SHP77 treated with DMSO at 0.1 percent for 48 hours (cell line): Measurements from ENCODE around the gene YY2.
A peak's percentile ranks its signal among the peaks of the same experiment; 100 is the strongest.
"Not testable (repeated sequence)": the region's sequence is repeated elsewhere in the genome, so short reads cannot be mapped to it uniquely, and the experiment has no call there.

Experiments
- DNase-seq: peaks from one replicate; lab custom pipeline; 2025; lab: John Stamatoyannopoulos, UW

YY2 gene

DNA sequence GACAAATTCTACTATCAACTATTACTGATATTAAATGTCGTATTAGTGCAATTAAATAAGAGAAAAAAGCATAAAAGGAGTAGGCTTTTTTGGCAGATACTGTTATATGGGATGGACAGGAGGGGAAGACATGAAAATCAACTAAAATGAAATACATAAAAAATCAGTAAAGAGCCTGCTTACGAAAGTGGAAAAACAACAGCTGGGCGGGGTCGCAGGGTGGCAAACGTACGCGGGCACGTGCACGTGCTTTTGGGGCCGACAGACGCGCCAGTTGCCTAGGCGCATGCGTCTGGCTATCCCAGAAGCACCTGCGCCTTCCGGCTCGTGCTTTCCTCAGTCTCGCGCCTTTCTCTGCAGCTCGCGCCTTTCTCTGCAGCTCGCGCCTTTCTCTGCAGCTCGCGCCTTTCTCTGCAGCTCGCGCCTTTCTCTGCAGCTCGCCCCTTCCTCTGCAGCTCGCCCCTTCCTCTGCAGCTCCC, at the start of gene YY2:
TSS of gene YY2 (plus strand) at position 51 of the 479 bp plus-strand sequence. CDS start 498 bp downstream, outside the sequence.
- no peak for DNase-seq

DNA sequence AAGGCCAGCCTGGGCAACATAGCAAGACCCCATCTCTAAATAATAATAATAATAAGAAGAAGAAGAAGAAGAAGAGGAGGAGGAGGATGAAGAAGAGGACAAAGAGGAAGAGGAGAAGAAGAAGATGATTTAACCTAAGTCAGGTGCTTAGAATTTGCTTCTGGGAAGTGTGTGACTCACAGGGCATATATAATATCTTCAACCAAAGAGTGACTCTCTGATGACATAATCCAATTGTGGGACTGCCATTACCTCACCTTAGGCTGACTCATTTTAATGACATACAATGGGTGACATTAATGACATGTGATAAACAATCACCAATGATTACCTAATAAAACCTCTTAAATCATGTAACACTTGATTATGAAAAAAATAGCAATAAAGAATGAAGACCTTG, 49.1 kb upstream of the YY2 start:
- no peak for DNase-seq

DNA sequence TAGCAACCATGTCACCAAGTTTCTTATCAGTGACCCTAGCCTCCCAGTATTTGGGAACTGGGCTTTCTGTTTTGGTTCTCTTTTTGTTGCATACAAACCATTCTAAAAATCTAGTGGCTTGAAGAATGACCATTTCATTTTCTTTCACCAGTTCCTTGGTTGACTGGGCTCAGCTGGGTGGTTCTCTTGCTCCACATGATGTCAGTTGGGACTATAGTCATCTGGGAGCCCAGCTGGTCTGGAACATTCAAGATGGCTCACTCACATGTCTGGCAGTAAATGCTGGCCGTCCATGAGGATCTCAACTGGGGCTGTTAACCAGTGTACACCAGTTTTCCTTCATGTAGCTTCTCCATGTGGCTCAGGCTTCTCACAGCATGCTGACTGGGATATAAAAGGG, 44.0 kb upstream of the YY2 start:
- DNase-seq, result no peak

DNA sequence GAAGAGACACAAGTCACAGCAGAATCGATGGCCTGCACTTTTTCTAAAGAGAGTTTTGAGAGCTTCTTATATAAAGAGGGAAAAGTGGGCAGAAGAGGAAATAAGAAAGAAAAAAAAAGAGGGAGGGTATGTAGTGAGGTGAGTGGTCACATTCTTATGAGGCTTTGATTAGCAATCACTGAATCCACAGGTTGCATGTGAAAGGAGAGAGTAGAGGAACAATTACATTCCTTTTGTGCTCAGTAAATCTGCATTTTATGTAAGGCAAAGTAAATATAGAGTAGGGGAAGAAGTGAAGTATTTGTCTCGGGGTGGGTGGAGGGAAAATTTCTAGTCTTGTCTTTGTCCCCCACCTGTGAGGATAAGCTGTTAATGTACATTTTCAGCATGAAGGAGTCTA, 43.2 kb upstream of the YY2 start:
- DNase-seq, result no peak

DNA sequence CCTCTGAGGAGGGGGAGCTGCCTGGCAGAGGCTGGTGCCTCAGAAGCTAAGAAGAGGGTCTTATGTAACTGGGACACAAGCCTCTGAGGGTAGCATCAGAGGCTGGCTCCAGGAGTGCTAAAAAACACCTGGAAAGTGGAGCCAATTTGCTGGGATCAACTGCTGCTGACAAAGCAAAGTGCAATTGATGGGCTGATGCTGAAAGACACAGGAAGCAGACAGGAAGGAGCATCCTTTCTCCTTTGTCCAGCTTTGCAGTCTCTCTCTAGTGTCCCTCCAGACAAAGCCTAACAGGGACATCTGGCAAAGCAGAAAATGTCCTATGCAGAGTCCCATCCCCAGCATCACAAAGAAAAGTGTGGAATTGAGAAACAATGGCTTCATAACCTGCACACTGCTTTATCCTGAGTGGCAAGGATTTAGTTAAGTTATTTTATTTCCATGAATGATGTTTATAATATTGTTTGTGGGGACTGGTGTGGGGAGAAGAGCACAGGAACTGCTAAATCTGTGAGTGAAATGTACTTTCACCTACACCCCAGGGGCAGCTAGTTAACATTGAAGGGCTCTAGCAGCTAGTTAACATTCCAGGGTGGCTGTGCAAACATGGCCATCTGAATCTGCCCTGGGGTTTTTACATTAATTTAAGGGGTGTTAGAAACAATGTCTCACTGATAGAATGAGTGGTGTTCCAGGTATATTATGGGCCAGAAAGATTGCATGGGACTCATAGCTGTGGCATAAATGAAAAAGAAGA, 42.0 kb upstream of the YY2 start:
- no peak for DNase-seq

DNA sequence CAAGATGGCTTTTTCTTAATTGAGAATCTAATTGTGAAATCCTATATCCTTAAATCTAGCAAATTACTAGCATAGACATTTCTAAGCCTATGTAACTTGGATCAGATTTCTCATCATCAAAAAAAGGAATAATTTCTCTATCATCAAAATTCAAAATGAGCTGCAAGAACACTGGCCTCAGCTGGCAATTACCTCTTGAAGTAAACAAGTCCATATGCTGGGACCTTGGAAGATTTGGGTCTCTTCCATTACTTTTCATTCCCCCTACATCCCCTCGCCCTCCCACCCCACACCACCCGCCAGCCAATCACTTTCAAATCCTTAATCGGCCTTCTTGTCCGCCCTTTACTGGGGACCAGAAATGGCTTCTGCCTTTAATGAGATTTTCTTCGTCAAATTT, 39.7 kb upstream of the YY2 start:
- DNase-seq, result no peak

DNA sequence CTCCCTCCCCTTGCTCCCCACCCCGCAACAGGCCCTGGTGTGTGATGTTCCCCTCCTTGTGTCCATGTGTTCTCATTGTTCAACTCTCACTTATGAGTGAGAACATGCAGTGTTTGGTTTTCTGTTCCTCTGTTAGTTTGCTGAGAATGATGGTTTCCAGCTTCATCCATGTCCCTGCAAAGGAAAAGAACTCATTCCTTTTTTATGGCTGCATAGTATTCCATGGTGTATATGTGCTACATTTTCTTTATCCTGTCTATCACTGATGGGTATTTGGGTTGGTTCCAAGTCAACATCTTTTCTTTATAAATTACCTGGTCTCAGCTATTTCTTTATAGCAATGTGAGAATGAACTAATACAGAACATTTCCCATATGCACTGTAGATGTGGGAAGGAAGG, 35.6 kb upstream of the YY2 start:
- not testable (repeated sequence) for DNase-seq

DNA sequence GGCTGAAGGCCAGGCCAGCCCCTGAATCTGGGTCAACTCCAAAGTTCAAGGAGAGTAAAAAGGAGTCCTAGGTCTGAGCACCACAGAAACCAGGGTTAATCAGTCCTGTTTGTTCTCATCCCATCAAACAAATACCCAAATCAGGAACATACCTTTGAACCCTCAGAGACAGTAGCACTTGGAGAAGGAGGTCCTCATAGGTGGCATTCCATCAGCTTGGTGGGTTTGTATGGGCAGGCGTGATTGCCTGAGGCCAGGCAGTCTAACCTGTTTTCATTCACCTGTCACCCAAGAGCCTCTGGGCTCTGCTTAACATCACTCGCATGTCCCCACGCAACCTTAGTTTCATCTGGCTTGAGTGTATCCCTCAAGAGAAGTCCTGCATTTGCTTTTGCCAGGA, 33.9 kb upstream of the YY2 start:
- no peak for DNase-seq

DNA sequence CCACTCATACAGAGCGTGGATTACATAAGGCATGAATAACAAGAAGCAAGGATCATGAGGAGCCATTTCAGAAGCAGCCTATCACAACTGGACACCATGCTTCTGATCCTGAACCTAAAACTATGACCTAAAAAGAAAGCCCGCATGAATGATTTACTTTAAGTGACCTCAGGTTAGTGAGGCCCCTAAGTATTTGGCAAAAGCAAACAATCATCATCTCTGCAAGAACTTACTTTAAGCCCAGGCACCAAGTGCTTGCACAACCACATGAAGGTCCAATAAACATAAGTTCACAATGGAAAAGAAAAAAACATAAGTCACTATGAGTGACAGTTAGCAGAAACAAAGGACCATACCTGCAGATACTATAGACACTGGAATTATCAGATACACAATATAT, 24.3 kb upstream of the YY2 start:
- DNase-seq, result no peak

DNA sequence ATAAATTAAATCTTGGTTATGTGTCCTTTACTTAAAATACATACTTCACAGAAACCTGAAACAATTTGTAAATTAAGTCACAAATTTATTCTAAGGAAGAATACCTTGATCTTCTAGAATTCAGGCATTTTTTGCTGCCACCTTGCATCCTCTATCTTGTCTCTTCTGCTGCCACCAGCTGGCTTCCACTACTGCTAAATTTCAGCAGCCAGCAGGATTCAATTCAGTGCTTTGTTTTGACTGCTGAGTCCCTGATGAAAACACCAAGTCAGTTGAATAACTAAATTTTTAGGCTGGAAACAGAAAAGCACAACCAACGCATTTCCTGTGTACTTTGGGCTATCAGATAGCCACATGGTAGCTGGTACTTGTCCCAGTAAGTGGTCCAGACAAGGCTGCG, 18.7 kb upstream of the YY2 start:
- DNase-seq, result no peak

DNA sequence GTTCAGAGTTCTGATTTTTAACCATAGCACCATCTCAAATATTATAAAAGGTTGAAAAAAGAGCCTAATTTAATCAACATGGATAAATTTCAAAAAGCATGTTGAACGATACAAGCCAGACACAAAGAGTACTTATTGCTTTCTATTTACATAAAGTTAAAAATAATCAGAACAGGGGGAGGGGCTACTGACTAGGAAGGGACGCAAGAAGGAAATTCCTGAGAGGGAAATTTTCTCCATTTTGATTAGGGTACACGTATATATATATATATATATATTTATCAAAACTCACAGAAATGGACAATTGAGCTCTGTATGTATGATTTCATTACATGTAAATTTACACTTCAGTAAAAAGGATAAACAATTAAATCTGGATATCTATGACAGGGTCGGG, 16.9 kb upstream of the YY2 start:
- DNase-seq, result no peak

DNA sequence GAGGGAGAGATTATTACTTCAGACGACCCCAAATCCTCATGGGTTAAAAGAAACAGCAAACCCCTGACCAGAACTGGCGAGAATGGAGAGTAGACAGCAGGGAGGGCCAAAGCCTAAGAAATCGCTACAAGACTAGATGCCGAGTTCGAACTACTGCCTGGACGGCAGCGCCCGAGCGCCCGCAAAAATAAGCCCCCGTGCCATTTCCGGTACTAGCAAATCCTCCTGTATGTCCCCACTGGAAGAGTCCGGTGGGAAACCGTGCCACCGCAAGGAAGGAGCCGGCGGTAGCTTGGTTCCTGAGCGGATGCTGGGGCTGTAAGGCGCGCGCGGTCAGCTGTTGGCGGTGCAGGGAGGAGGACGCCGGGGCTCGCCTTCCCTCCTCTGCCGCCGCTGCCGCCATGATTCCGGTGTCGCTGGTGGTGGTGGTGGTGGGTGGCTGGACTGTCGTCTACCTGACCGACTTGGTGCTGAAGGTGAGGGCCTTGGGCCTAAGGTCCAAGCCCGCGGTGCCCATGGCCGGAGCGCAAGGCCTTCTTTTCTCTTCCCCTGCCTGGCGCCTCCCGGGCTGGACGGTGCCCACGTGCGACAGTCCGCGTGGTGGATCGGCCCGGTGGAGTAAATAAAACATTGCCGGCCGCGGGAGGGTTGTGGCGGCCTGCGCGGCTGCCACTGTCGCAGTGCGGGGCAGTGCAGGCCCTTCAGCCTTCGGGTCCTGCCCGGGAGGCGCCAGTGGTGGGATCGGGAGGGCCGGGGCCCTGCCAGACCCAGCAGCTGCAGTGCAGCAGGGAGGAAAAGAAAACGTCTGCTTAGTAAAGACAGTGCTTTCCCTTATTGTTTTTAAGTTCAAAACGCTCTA, 16.2 kb upstream of the YY2 start, which contains the start of gene MBTPS2:
TSS of gene MBTPS2 (plus strand) at position 284 of the 859 bp plus-strand sequence. CDS start at position 402, 118 bp downstream.
- peak; percentile 64 for DNase-seq

DNA sequence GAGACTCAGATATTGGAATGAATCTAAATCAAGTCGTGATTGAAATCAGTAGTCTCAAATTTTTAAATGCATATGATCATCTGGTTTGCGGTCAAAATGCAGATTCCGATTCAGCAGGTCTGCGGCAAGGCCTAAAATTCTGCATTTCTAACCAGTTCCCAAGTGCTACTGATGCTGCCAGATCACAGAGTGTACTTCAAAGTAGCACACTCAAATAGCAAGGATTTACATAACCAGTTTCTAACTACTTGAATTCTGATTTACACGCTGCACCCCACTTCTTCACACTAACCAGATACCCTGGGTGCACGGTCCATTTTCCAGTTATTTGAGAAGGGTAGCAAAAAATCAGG, 15.6 kb upstream of the YY2 start:
- no peak for DNase-seq

DNA sequence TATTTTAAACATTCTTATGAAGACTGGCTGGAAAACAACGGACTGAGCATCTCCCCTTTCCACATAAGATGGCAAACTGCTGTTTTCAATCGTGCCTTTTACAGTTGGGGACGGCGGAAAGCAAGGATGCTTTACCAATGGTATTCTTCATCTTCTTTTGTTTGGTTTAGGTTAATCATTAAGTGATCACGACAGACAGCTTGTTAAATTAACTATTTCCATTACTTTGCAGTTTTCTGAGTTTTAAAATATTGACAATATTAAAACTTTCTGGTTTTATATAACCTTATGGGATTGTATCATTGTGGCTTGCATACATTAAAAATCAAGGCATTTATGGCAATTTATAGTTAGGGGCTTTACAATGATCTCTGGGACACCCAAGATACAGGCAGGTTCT, 12.6 kb upstream of the YY2 start:
- no peak for DNase-seq

DNA sequence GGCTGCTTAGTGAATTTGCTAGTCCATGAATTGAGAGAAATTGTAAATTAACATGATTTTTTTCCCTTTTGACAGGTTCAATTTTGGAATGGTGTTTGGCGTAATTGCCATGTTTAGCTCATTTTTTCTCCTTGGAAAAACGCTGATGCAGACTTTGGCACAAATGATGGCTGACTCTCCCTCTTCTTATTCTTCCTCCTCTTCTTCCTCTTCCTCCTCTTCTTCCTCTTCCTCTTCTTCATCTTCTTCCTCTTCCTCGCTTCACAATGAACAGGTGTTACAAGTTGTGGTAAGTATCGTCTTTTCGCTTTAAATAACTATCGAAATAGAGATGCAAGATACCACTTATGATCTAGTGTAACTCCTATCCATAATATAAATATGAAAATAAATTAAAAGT, 10.7 kb upstream of the YY2 start:
- DNase-seq, result no peak

DNA sequence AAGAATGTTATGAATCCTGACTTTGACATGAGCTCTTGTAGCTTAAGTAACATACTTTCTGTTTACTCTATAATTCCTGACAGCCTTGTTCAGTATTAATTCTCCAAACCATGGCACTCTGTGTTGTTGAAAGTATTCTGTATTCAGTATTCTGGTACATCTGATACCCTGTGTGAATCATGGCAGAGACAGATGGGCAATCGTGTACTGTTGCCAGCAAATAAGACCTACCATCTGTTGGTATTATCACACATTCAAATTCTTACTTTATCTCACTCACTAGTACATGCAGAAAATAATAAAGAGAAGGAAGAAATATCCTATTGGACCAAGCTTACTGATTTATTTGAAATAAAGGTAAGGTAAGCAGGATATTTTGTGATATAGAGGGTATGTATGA, 8.4 kb upstream of the YY2 start:
- no peak for DNase-seq

DNA sequence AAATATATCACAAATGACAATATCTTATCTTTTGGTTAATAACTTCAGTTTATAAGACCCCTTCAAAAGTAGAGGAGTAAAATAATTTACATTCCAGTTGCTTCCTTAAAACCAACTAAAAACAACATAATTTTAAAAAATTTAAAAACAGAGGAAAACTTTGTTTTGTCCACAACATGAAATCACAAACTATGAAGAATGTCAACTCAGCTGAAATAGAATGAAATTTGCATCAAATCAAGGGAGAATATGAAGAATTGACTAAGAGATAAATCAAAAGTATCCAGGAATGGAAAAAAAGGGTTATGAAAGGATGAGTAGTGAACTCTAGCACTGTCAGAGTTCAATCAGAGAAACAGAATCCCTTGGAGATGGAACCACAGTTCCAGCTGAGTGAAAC, 2.2 kb upstream of the YY2 start:
- no peak for DNase-seq

DNA sequence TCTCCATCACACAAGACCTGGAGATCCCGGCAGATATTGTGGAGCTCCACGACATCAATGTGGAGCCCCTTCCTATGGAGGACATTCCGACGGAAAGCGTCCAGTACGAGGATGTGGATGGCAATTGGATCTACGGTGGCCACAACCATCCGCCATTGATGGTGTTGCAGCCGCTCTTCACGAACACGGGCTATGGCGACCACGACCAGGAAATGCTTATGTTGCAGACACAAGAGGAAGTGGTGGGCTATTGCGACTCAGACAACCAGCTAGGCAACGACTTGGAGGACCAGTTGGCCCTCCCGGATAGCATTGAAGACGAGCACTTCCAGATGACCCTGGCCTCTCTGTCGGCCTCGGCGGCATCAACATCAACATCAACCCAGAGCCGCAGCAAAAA, 717 bp downstream of the YY2 start:
- DNase-seq, result no peak

DNA sequence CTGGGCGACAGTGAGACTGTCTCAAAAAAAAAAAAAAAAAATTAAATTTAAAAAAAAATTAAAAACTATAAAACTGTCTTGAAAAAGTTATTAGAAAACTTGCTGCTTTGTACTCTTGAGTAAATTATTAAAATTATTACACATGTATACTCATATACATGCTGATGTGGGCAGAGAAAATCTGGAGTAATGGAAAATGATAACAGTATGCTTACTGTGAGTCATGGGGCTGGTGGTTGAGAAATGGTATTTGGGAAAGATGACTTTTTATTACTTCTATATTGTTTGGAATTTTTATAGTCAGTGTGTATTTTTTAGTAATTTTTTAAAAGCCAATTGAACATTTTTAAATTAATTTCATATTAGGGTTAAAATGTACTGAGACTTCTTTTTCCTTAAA, 7.5 kb downstream of the YY2 start:
- DNase-seq, result no peak

DNA sequence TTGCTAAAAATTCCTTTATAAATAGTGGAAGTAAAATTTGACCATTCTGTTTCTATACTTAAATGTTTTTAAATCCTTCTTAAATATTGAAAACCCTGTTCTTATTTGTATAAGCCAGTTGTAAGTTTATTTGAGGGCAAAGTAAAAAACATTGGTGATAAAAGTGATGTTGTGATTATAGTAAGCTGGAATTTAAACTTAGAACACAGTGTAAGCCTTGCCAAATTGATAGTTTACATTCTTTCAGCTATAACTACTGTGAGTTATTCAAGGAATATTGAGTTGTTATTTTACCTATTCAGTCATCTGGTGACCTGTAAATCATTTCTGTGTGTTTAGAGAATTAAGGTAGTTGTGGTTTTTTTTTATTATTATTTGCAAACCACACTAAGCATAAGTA, 9.6 kb downstream of the YY2 start:
- DNase-seq, result no peak

DNA sequence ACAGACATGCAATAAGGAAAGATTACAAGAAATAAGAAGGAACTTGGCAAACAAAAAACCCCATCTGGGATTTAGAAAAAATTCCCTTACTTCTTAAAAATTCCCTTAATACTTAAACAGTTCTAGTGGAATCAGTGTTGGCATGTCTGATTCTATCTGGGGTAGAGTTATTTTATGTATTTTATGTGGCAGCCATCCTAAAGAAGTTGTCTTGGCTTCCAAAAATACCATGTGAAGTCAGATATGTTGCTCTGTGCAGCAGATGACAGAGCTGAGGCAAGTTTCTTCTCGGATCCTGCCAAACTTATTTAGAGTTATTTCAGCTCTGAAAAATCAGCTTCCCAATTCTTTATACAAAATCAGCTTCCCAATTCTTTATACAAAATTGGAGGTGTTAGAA, 14.7 kb downstream of the YY2 start:
- no peak for DNase-seq

DNA sequence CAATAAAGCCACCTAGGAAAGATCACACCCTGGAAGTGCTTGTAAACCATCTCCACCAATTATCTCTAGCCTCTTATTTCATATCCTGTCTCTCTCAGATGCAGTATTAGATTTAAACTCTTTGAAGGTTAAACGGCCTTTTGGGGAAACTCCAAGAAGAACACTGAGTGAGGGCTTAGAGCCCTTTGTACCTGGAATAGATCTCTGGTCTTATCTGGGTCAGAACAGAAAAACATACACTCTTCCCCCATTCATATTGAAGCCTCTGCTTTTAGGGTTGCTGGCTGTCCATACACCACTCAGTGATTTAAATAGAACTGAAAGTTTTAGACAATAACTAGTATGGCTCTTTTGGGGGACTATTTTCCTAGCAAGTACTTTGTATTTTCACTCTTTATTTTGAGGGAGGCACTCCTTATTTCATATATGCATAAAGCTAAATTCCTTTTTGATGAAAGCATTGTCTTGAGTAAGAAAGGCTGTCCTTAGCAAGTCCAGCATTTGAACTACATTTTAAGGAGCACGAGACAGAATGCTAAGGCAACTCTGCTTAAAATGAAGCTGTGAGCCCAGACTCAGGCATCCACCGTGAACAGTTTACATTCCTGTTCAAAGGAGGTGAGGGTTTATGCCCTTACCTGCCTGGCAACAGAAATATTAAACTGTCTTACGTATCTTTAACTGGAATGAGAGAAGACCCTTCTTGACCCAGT, 17.4 kb downstream of the YY2 start:
- DNase-seq, result no peak

DNA sequence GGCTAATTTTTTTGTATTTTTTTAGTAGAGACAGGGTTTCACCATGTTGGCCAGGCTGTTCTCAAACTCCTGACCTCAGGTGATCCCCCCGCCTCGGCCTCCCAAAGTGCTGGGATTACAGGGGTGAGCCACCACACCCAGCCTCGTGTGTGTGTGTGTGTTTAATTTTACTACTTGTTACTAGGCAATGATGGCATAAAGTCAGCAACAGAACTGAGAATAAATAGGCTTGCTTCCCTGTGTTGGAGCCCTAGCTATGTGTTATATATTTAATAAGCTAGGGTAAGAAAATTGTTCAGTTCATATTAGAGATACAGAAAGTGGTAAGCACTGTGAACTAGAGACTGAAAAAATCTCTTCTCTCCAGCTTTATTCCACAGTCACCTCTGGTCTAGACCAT, 18.4 kb downstream of the YY2 start:
- not testable (repeated sequence) for DNase-seq
